HepG2 (cell line): ENCODE data around the gene PRRT2. TPM values are rescaled to one million over a fixed set of nuclear protein-coding genes. Genes with fewer than 3 reads are reported as not detected.

Source experiments
- ISX ChIP-seq: sonication (generic); formaldehyde crosslinking; conservative IDR thresholded peaks from 2 replicates; pipeline ENCODE4 v1.5.0; 2020; ENCODE audit warnings: missing genetic modification reagents
- NCOA2 ChIP-seq: sonication (generic); formaldehyde crosslinking; IDR thresholded peaks from 2 replicates; pipeline ENCODE4 v1.8.0; 2022; ENCODE audit warnings: inconsistent platforms
- POLR2G ChIP-seq: fragments of 200-400 bp; formaldehyde crosslinking; IDR thresholded peaks from 2 replicates; pipeline ENCODE4 v1.6.1; 2018; ENCODE audit warnings: mild to moderate bottlenecking, low read depth, low read length, moderate library complexity
- SAFB2 ChIP-seq: sonication (generic); formaldehyde crosslinking; IDR thresholded peaks from 2 replicates; pipeline ENCODE4 v1.5.1; 2020; ENCODE audit warnings: missing genetic modification reagents, low read depth, mild to moderate bottlenecking, borderline replicate concordance
- ZBTB7A ChIP-seq: sonication (generic); formaldehyde crosslinking; IDR thresholded peaks from 2 replicates; pipeline ENCODE4 v1.8.0; 2022; ENCODE audit warnings: mild to moderate bottlenecking, missing genetic modification reagents
- ZFAT ChIP-seq: sonication (generic); formaldehyde crosslinking; conservative IDR thresholded peaks from 2 replicates; pipeline ENCODE4 v1.8.1; 2023; ENCODE audit warnings: missing genetic modification reagents, inconsistent platforms
- polyA plus RNA-seq, 8 experiments: library from polyadenylated mRNA; depleted of rRNA in 3 of 8; stranded (reverse) in 7 of 8; unstranded in 1 of 8; fragments of >200 nt; fragmentation: Illumina TruSeq in 4 of 8; extraction: Trizol in 4 of 8; gene quantifications; 2 replicates each; pipeline versions ENCODE4 v1.2.1 to v1.2.3, GENCODE V29; 2011 to 2016; ENCODE audit warnings: low read depth in 4 of 8, missing spikeins in 1 of 8, mixed read lengths in 1 of 8; ENCODE audit not compliant: insufficient read depth in 1 of 8
- total RNA-seq, 5 experiments: library from RNA; depleted of rRNA; stranded (reverse); fragments of >200 nt; fragmentation: Illumina TruSeq; extraction: Trizol; gene quantifications; 2 replicates each; pipeline ENCODE4 v1.2.3, GENCODE V29; 2016; ENCODE audit warnings: low read depth in 1 of 5
- TF ChIP-seq, protein P1 (sequence below): sonication (generic); formaldehyde crosslinking; IDR thresholded peaks from 2 replicates; pipeline ENCODE4 v1.4.0; 2020; ENCODE audit warnings: missing genetic modification reagents
- TF ChIP-seq, protein P2 (sequence below): sonication (generic); formaldehyde crosslinking; IDR thresholded peaks from 2 replicates; pipeline ENCODE4 v1.8.0; 2023; ENCODE audit warnings: mild to moderate bottlenecking, missing genetic modification reagents
- TF ChIP-seq, protein P3 (sequence below): sonication (generic); formaldehyde crosslinking; IDR thresholded peaks from 2 replicates; pipeline ENCODE4 v1.4.0; 2020; ENCODE audit warnings: mild to moderate bottlenecking, missing genetic modification reagents, borderline replicate concordance
- TF ChIP-seq, protein P4 (sequence below): sonication (generic); formaldehyde crosslinking; conservative IDR thresholded peaks from 2 replicates; pipeline ENCODE4 v1.8.0; 2022; ENCODE audit warnings: mild to moderate bottlenecking, moderate library complexity, missing genetic modification reagents
- TF ChIP-seq, protein P5 (sequence below): sonication (generic); formaldehyde crosslinking; IDR thresholded peaks from 2 replicates; pipeline ENCODE4 v1.4.0; 2020; ENCODE audit warnings: low read depth, missing genetic modification reagents

Gene PRRT2
- total and polyA plus RNA-seq, 2 of the 13 experiments (the other 11 are each of a cell fraction or from before 2014, with no cell fraction given): 0.51 to 1.1 TPM

DNA sequence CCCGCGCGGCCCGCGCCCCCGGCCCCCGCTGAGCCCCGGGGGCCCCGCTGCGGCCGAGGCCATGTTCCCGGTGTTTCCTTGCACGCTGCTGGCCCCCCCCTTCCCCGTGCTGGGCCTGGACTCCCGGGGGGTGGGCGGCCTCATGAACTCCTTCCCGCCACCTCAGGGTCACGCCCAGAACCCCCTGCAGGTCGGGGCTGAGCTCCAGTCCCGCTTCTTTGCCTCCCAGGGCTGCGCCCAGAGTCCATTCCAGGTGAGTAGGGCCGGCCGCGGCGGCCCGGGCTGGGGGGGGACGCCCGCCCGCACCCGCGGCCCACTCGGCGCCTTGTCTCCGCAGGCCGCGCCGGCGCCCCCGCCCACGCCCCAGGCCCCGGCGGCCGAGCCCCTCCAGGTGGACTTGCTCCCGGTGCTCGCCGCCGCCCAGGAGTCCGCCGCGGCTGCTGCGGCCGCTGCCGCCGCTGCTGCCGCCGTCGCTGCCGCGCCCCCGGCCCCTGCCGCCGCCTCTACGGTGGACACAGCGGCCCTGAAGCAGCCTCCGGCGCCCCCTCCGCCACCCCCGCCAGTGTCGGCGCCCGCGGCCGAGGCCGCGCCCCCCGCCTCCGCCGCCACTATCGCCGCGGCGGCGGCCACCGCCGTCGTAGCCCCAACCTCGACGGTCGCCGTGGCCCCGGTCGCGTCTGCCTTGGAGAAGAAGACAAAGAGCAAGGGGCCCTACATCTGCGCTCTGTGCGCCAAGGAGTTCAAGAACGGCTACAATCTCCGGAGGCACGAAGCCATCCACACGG, 5.2 kb upstream of the PRRT2 start (continued):
- TF ChIP-seq, protein P1, sequence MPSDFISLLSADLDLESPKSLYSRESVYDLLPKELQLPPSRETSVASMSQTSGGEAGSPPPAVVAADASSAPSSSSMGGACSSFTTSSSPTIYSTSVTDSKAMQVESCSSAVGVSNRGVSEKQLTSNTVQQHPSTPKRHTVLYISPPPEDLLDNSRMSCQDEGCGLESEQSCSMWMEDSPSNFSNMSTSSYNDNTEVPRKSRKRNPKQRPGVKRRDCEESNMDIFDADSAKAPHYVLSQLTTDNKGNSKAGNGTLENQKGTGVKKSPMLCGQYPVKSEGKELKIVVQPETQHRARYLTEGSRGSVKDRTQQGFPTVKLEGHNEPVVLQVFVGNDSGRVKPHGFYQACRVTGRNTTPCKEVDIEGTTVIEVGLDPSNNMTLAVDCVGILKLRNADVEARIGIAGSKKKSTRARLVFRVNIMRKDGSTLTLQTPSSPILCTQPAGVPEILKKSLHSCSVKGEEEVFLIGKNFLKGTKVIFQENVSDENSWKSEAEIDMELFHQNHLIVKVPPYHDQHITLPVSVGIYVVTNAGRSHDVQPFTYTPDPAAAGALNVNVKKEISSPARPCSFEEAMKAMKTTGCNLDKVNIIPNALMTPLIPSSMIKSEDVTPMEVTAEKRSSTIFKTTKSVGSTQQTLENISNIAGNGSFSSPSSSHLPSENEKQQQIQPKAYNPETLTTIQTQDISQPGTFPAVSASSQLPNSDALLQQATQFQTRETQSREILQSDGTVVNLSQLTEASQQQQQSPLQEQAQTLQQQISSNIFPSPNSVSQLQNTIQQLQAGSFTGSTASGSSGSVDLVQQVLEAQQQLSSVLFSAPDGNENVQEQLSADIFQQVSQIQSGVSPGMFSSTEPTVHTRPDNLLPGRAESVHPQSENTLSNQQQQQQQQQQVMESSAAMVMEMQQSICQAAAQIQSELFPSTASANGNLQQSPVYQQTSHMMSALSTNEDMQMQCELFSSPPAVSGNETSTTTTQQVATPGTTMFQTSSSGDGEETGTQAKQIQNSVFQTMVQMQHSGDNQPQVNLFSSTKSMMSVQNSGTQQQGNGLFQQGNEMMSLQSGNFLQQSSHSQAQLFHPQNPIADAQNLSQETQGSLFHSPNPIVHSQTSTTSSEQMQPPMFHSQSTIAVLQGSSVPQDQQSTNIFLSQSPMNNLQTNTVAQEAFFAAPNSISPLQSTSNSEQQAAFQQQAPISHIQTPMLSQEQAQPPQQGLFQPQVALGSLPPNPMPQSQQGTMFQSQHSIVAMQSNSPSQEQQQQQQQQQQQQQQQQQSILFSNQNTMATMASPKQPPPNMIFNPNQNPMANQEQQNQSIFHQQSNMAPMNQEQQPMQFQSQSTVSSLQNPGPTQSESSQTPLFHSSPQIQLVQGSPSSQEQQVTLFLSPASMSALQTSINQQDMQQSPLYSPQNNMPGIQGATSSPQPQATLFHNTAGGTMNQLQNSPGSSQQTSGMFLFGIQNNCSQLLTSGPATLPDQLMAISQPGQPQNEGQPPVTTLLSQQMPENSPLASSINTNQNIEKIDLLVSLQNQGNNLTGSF: no peak
- no peak for TF ChIP-seq ISX
- TF ChIP-seq, protein P2, sequence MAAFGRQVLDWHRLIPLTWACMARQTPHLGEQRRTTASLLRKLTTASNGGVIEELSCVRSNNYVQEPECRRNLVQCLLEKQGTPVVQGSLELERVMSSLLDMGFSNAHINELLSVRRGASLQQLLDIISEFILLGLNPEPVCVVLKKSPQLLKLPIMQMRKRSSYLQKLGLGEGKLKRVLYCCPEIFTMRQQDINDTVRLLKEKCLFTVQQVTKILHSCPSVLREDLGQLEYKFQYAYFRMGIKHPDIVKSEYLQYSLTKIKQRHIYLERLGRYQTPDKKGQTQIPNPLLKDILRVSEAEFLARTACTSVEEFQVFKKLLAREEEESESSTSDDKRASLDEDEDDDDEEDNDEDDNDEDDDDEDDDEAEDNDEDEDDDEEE (CRISPR knock-in tag): no peak
- TF ChIP-seq ZBTB7A (CRISPR knock-in tag): peak; percentile 68; the same call in 1 of the 2 replicates
- TF ChIP-seq ZFAT: no peak
- peak; percentile 74 for TF ChIP-seq POLR2G
- TF ChIP-seq, protein P3, sequence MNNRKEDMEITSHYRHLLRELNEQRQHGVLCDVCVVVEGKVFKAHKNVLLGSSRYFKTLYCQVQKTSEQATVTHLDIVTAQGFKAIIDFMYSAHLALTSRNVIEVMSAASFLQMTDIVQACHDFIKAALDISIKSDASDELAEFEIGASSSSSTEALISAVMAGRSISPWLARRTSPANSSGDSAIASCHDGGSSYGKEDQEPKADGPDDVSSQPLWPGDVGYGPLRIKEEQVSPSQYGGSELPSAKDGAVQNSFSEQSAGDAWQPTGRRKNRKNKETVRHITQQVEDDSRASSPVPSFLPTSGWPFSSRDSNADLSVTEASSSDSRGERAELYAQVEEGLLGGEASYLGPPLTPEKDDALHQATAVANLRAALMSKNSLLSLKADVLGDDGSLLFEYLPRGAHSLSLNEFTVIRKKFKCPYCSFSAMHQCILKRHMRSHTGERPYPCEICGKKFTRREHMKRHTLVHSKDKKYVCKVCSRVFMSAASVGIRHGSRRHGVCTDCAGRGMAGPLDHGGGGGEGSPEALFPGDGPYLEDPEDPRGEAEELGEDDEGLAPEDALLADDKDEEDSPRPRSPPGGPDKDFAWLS (CRISPR knock-in tag): no peak
- TF ChIP-seq, protein P4, sequence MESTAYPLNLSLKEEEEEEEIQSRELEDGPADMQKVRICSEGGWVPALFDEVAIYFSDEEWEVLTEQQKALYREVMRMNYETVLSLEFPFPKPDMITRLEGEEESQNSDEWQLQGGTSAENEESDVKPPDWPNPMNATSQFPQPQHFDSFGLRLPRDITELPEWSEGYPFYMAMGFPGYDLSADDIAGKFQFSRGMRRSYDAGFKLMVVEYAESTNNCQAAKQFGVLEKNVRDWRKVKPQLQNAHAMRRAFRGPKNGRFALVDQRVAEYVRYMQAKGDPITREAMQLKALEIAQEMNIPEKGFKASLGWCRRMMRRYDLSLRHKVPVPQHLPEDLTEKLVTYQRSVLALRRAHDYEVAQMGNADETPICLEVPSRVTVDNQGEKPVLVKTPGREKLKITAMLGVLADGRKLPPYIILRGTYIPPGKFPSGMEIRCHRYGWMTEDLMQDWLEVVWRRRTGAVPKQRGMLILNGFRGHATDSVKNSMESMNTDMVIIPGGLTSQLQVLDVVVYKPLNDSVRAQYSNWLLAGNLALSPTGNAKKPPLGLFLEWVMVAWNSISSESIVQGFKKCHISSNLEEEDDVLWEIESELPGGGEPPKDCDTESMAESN (CRISPR knock-in tag): no peak
- no peak for TF ChIP-seq SAFB2 (CRISPR knock-in tag)
- TF ChIP-seq, protein P5, sequence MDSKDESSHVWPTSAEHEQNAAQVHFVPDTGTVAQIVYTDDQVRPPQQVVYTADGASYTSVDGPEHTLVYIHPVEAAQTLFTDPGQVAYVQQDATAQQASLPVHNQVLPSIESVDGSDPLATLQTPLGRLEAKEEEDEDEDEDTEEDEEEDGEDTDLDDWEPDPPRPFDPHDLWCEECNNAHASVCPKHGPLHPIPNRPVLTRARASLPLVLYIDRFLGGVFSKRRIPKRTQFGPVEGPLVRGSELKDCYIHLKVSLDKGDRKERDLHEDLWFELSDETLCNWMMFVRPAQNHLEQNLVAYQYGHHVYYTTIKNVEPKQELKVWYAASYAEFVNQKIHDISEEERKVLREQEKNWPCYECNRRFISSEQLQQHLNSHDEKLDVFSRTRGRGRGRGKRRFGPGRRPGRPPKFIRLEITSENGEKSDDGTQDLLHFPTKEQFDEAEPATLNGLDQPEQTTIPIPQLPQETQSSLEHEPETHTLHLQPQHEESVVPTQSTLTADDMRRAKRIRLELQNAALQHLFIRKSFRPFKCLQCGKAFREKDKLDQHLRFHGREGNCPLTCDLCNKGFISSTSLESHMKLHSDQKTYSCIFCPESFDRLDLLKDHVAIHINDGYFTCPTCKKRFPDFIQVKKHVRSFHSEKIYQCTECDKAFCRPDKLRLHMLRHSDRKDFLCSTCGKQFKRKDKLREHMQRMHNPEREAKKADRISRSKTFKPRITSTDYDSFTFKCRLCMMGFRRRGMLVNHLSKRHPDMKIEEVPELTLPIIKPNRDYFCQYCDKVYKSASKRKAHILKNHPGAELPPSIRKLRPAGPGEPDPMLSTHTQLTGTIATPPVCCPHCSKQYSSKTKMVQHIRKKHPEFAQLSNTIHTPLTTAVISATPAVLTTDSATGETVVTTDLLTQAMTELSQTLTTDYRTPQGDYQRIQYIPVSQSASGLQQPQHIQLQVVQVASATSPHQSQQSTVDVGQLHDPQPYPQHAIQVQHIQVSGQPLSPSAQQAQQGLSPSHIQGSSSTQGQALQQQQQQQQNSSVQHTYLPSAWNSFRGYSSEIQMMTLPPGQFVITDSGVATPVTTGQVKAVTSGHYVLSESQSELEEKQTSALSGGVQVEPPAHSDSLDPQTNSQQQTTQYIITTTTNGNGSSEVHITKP (CRISPR knock-in tag): no peak
- no peak for TF ChIP-seq NCOA2 (CRISPR knock-in tag)
